ENCODE data around the gene TOX4.

- no peak for TF ChIP-seq GATA2 (IDR thresholded peaks at IDR 0.05; ENCODE audit: low read depth, low read length)
- no peak for TF ChIP-seq GATA3 (IDR thresholded peaks at IDR 0.05; ENCODE audit: low read depth, low read length)
These were observed 34.0 kb downstream of the TOX4 start, which contains the start of gene METTL3 for GRCh38 chr14:21510735-21511657.
